HepG2 (cell line): ENCODE data around the gene PRDM15. TPM values are rescaled to one million over a fixed set of nuclear protein-coding genes. Genes with fewer than 3 reads are reported as not detected.

Experiments used
- ARID5B ChIP-seq: IDR thresholded peaks from 2 replicates; pipeline ENCODE4 v1.4.0; 2020; ENCODE audit warnings: mild to moderate bottlenecking, missing genetic modification reagents
- ATF7 ChIP-seq, 2 experiments: fragments of 450-650 bp in 1 of 2; sonication (generic) in 1 of 2; formaldehyde crosslinking in 1 of 2; IDR thresholded peaks; 2 replicates each; pipeline versions ENCODE4 v1.4.0 to v1.6.1; 2016 to 2020; ENCODE audit warnings: antibody characterized with exemption in 1 of 2, mild to moderate bottlenecking in 1 of 2, missing genetic modification reagents in 1 of 2
- CENPT ChIP-seq: sonication (generic); formaldehyde crosslinking; IDR thresholded peaks from 2 replicates; pipeline ENCODE4 v1.8.0; 2022; ENCODE audit warnings: low read depth, mild to moderate bottlenecking, moderate library complexity, missing genetic modification reagents
- CHD2 ChIP-seq: IDR thresholded peaks from 2 replicates; pipeline ENCODE4 v1.6.1; 2011; ENCODE audit warnings: low read depth, low read length, improper control_type of control experiment
- EEA1 ChIP-seq: sonication (generic); formaldehyde crosslinking; IDR thresholded peaks from 2 replicates; pipeline ENCODE4 v1.5.1; 2020; ENCODE audit warnings: mild to moderate bottlenecking, missing genetic modification reagents, borderline replicate concordance
- HHEX ChIP-seq: IDR thresholded peaks from 2 replicates; pipeline ENCODE4 v1.6.1; 2016; ENCODE audit warnings: control low read depth
- HNF4A ChIP-seq: sonication (generic); formaldehyde crosslinking; IDR thresholded peaks from 2 replicates; pipeline ENCODE4 v1.4.0; 2020; ENCODE audit warnings: missing genetic modification reagents
- HOXA7 ChIP-seq: sonication (generic); formaldehyde crosslinking; IDR thresholded peaks from 2 replicates; pipeline ENCODE4 v1.8.1; 2022; ENCODE audit warnings: mild to moderate bottlenecking, missing genetic modification reagents, moderate library complexity
- IRF9 ChIP-seq: sonication (generic); formaldehyde crosslinking; IDR thresholded peaks from 2 replicates; pipeline ENCODE4 v1.8.0; 2022; ENCODE audit warnings: missing genetic modification reagents, mild to moderate bottlenecking, borderline replicate concordance
- MED13 ChIP-seq: sonication (generic); formaldehyde crosslinking; IDR thresholded peaks from 2 replicates; pipeline ENCODE4 v1.5.0; 2020; ENCODE audit warnings: missing genetic modification reagents
- MNT ChIP-seq: fragments of 450-650 bp; IDR thresholded peaks from 2 replicates; pipeline ENCODE4 v1.6.1; 2016
- RAD51 ChIP-seq: fragments of 450-650 bp; IDR thresholded peaks from 2 replicates; pipeline ENCODE4 v1.6.1; 2016; ENCODE audit warnings: borderline replicate concordance
- SALL1 ChIP-seq: sonication (generic); formaldehyde crosslinking; IDR thresholded peaks from 2 replicates; pipeline ENCODE4 v1.8.0; 2022; ENCODE audit warnings: mild to moderate bottlenecking, missing genetic modification reagents
- ZBTB1 ChIP-seq: sonication (generic); formaldehyde crosslinking; IDR thresholded peaks from 2 replicates; pipeline ENCODE4 v1.4.0; 2020; ENCODE audit warnings: missing genetic modification reagents, borderline replicate concordance
- ZBTB42 ChIP-seq: sonication (generic); formaldehyde crosslinking; IDR thresholded peaks from 2 replicates; pipeline ENCODE4 v1.5.0; 2020; ENCODE audit warnings: mild to moderate bottlenecking, missing genetic modification reagents
- ZEB1 ChIP-seq: IDR thresholded peaks from 2 replicates; pipeline ENCODE4 v1.6.1; 2012; ENCODE audit warnings: mild to moderate bottlenecking, low read depth, inconsistent platforms; ENCODE audit not compliant: insufficient replicate concordance
- ZNF251 ChIP-seq: sonication (generic); formaldehyde crosslinking; IDR thresholded peaks from 2 replicates; pipeline ENCODE4 v1.9.0; 2021; ENCODE audit warnings: mild to moderate bottlenecking, missing genetic modification reagents
- ZNF350 ChIP-seq: sonication (generic); formaldehyde crosslinking; IDR thresholded peaks from 2 replicates; pipeline ENCODE4 v1.4.0; 2020; ENCODE audit warnings: mild to moderate bottlenecking, low read depth, missing genetic modification reagents, borderline replicate concordance
- ZNF501 ChIP-seq: sonication (generic); formaldehyde crosslinking; IDR thresholded peaks from 2 replicates; pipeline ENCODE4 v1.5.1; 2020; ENCODE audit warnings: mild to moderate bottlenecking, moderate library complexity, missing genetic modification reagents
- ZNF512 ChIP-seq: sonication (generic); formaldehyde crosslinking; IDR thresholded peaks from 2 replicates; pipeline ENCODE4 v1.4.0; 2020; ENCODE audit warnings: mild to moderate bottlenecking, missing genetic modification reagents
- ZNF616 ChIP-seq: sonication (generic); formaldehyde crosslinking; IDR thresholded peaks from 2 replicates; pipeline ENCODE4 v1.5.0; 2020; ENCODE audit warnings: low read depth, mild to moderate bottlenecking, missing genetic modification reagents
- polyA plus RNA-seq, 8 experiments: library from polyadenylated mRNA; depleted of rRNA in 3 of 8; stranded (reverse) in 7 of 8; unstranded in 1 of 8; fragments of >200 nt; fragmentation: Illumina TruSeq in 4 of 8; extraction: Trizol in 4 of 8; gene quantifications; 2 replicates each; pipeline versions ENCODE4 v1.2.1 to v1.2.3, GENCODE V29; 2011 to 2016; ENCODE audit warnings: low read depth in 4 of 8, missing spikeins in 1 of 8, mixed read lengths in 1 of 8; ENCODE audit not compliant: insufficient read depth in 1 of 8
- total RNA-seq, 5 experiments: library from RNA; depleted of rRNA; stranded (reverse); fragments of >200 nt; fragmentation: Illumina TruSeq; extraction: Trizol; gene quantifications; 2 replicates each; pipeline ENCODE4 v1.2.3, GENCODE V29; 2016; ENCODE audit warnings: low read depth in 1 of 5

The PRDM15 gene
- total and polyA plus RNA-seq, 2 of the 13 experiments (the other 11 are each of a cell fraction or from before 2014, with no cell fraction given), result 4.0 to 6.9 TPM

- TF ChIP-seq ARID5B, result peak; percentile 45; the same call in 1 of the 2 replicates
- TF ChIP-seq HHEX, result no peak
- peak; percentile 67; the same call in 1 of the 2 replicates for TF ChIP-seq SALL1
- no peak for TF ChIP-seq EEA1
- no peak for TF ChIP-seq MED13 (CRISPR knock-in tag)
- TF ChIP-seq CENPT (CRISPR knock-in tag), result no peak
- TF ChIP-seq ZNF512 (CRISPR knock-in tag), result no peak
- TF ChIP-seq ZNF616 (CRISPR knock-in tag), result no peak
- TF ChIP-seq ZEB1, result peak; percentile 20
- TF ChIP-seq ATF7 (IDR thresholded peaks at IDR 0.05), result no peak
- no peak for TF ChIP-seq ATF7 (CRISPR knock-in tag; IDR thresholded peaks at IDR 0.05)
- TF ChIP-seq MNT, result no peak
- no peak for TF ChIP-seq ZNF251 (CRISPR knock-in tag)
- TF ChIP-seq HNF4A (CRISPR knock-in tag), result peak; percentile 61
- no peak for TF ChIP-seq RAD51
- TF ChIP-seq ZNF501 (CRISPR knock-in tag), result no peak; the same call in 1 of the 2 replicates
- no peak for TF ChIP-seq ZBTB1 (CRISPR knock-in tag)
- TF ChIP-seq ZNF350 (CRISPR knock-in tag), result peak; percentile 44; the same call in 1 of the 2 replicates
- TF ChIP-seq IRF9, result no peak
- TF ChIP-seq CHD2, result no peak
- TF ChIP-seq HOXA7 (CRISPR knock-in tag), result no peak
- TF ChIP-seq ZBTB42, result no peak
Measured at GRCh38 chr21:41926117-41926806, 47.1 kb upstream of the PRDM15 start (continued).
